GM23338 (cell line): Measurements from ENCODE around the gene CPNE5. TPM values are rescaled to one million over a fixed set of nuclear protein-coding genes. Genes with fewer than 3 reads are reported as not detected.

Source experiments
- ATAC-seq: fragments of 200-7000 bp; cut with Tn5 transposase; 3 replicates; pipeline ENCODE4 v1.9.1; 2020
- DNase-seq: peaks from one replicate; pipeline ENCODE4 v3.0.0-alpha.2; 2015; ENCODE audit warnings: low spot score
- H2AFZ ChIP-seq: fragments of 200-600 bp; sonication (generic); 2 replicates; pipeline ENCODE4 v1.8.0; 2016; ENCODE audit warnings: antibody characterized with exemption, mild to moderate bottlenecking, moderate library complexity
- H3F3A ChIP-seq: fragments of 200-600 bp; sonication (generic); replicated peaks from 2 replicates; pipeline ENCODE4 v1.8.0; 2017; ENCODE audit warnings: antibody characterized with exemption, mixed run types, low read depth
- H3K27ac ChIP-seq: fragments of 200-600 bp; sonication (generic); 2 replicates; pipeline ENCODE4 v1.6.1; 2016; ENCODE audit warnings: low read depth
- H3K27me3 ChIP-seq: fragments of 200-600 bp; sonication (generic); 2 replicates; pipeline ENCODE4 v1.8.0; 2016; ENCODE audit warnings: mild to moderate bottlenecking, mixed run types, moderate library complexity; ENCODE audit not compliant: insufficient read depth
- H3K36me3 ChIP-seq: fragments of 200-600 bp; sonication (generic); 2 replicates; pipeline ENCODE4 v1.8.0; 2016; ENCODE audit warnings: mild to moderate bottlenecking; ENCODE audit not compliant: insufficient read depth
- H3K4me1 ChIP-seq: fragments of 200-600 bp; sonication (generic); 2 replicates; pipeline ENCODE4 v1.8.0; 2016; ENCODE audit warnings: mild to moderate bottlenecking, moderate library complexity; ENCODE audit not compliant: insufficient read depth
- H3K4me2 ChIP-seq: fragments of 200-600 bp; sonication (generic); 2 replicates; pipeline ENCODE4 v1.7.1; 2017; ENCODE audit warnings: mixed run types
- H3K4me3 ChIP-seq: fragments of 200-600 bp; sonication (generic); 2 replicates; pipeline ENCODE4 v1.6.1; 2016; ENCODE audit warnings: mixed run types
- H3K79me2 ChIP-seq: fragments of 200-600 bp; sonication (generic); replicated peaks from 2 replicates; pipeline ENCODE4 v1.8.0; 2017; ENCODE audit warnings: mild to moderate bottlenecking; ENCODE audit not compliant: insufficient read depth
- H3K9me2 ChIP-seq: fragments of 200-600 bp; sonication (generic); 2 replicates; pipeline ENCODE4 v1.8.0; 2017; ENCODE audit not compliant: insufficient read depth
- H4K20me1 ChIP-seq: fragments of 200-600 bp; sonication (generic); replicated peaks from 2 replicates; pipeline ENCODE4 v1.8.0; 2017; ENCODE audit warnings: mild to moderate bottlenecking; ENCODE audit not compliant: insufficient read depth
- H3K27ac Mint-ChIP-seq: 2 replicates; pipeline ENCODE4 v1.8.0; 2020; ENCODE audit warnings: inconsistent platforms, mild to moderate bottlenecking, moderate library complexity, mixed read lengths
- H3K27me3 Mint-ChIP-seq: 3 replicates; pipeline ENCODE4 v1.8.0; 2022; ENCODE audit warnings: low read depth, mild to moderate bottlenecking, moderate library complexity, mixed read lengths, inconsistent platforms; ENCODE audit not compliant: insufficient read depth, poor library complexity
- H3K36me3 Mint-ChIP-seq: 3 replicates; pipeline ENCODE4 v1.8.0; 2021; ENCODE audit warnings: low read depth, mild to moderate bottlenecking, inconsistent platforms, moderate library complexity, mixed read lengths
- H3K4me1 Mint-ChIP-seq: 3 replicates; pipeline ENCODE4 v1.8.0; 2020; ENCODE audit warnings: mild to moderate bottlenecking, inconsistent platforms, mixed read lengths
- H3K4me3 Mint-ChIP-seq: 3 replicates; pipeline ENCODE4 v1.8.0; 2021; ENCODE audit warnings: moderate library complexity, mild to moderate bottlenecking, inconsistent platforms, mixed read lengths
- H3K9me3 Mint-ChIP-seq: 3 replicates; pipeline ENCODE4 v1.8.0; 2020; ENCODE audit warnings: moderate library complexity, mild to moderate bottlenecking, inconsistent platforms, mixed read lengths
- CREB1 ChIP-seq: fragments of 250-450 bp; sonication (Bioruptor Pico); IDR thresholded peaks from 2 replicates; pipeline ENCODE4 v1.5.0; 2020; ENCODE audit warnings: low read depth, mild to moderate bottlenecking, moderate library complexity
- CTCF ChIP-seq, 2 experiments: fragments of 200-600 bp in 1 of 2; sonication (generic) in 1 of 2; conservative IDR thresholded peaks; 2 replicates each; pipeline versions ENCODE4 v1.5.1 to v1.6.1; 2016 to 2017; ENCODE audit warnings: antibody characterized with exemption in 2 of 2, low read depth in 2 of 2, mild to moderate bottlenecking in 2 of 2, moderate library complexity in 1 of 2
- ETS1 ChIP-seq: IDR thresholded peaks from 2 replicates; pipeline ENCODE4 v1.6.1; 2016; ENCODE audit warnings: antibody characterized with exemption
- EZH2 ChIP-seq: fragments of 200-600 bp; sonication (generic); IDR thresholded peaks from one replicate; pipeline ENCODE4 v1.8.0; 2017; ENCODE audit warnings: antibody characterized with exemption, mild to moderate bottlenecking, low read depth; ENCODE audit not compliant: unreplicated experiment
- EZH2phosphoT487 ChIP-seq: fragments of 200-600 bp; sonication (generic); IDR thresholded peaks from one replicate; pipeline ENCODE4 v1.8.1; 2018; ENCODE audit warnings: antibody characterized with exemption; ENCODE audit not compliant: unreplicated experiment
- JUNB ChIP-seq: IDR thresholded peaks from one replicate; pipeline ENCODE4 v1.6.1; 2016; ENCODE audit warnings: antibody characterized with exemption; ENCODE audit not compliant: unreplicated experiment
- POLR2AphosphoS5 ChIP-seq: IDR thresholded peaks from 2 replicates; pipeline ENCODE4 v1.6.1; 2016; ENCODE audit warnings: antibody characterized with exemption, low read depth
- ZNF114 ChIP-seq: fragments of 250-450 bp; sonication (Bioruptor Pico); IDR thresholded peaks from 2 replicates; pipeline ENCODE4 v1.5.0; 2020; ENCODE audit warnings: mild to moderate bottlenecking, moderate library complexity
- ZNF331 ChIP-seq: fragments of 250-450 bp; sonication (Bioruptor Pico); IDR thresholded peaks from 2 replicates; pipeline ENCODE4 v1.5.0; 2020; ENCODE audit warnings: low read depth, mild to moderate bottlenecking, moderate library complexity
- ZNF462 ChIP-seq: fragments of 250-450 bp; sonication (Bioruptor Pico); IDR thresholded peaks from 2 replicates; pipeline ENCODE4 v1.5.0; 2020; ENCODE audit warnings: mild to moderate bottlenecking, moderate library complexity
- polyA plus RNA-seq: library from polyadenylated mRNA; unstranded; fragments of >200 nt; fragmentation: Nextera tagmentation; extraction: Ambion mirVana; gene quantifications from 2 replicates; pipeline ENCODE4 v1.2.1, GENCODE V29; 2016
- total RNA-seq: library from RNA; depleted of rRNA; stranded (reverse); fragments of >200 nt; shearing (Covaris generic); gene quantifications from 2 replicates; pipeline ENCODE4 v1.2.3, GENCODE V29; 2014

Gene CPNE5
- total and polyA plus RNA-seq, 2 experiments from 2014 or later, result 0.14 to 0.42 TPM

GRCh38 chr6:36757943-36758508, 81.2 kb downstream of the CPNE5 start (continued):
- no peak for TF ChIP-seq ZNF462 (CRISPR knock-in tag)
- TF ChIP-seq ZNF114, result no peak
- TF ChIP-seq JUNB, result no peak
- no peak for TF ChIP-seq ETS1
- TF ChIP-seq EZH2, result no peak
- no peak for TF ChIP-seq CREB1

GRCh38 chr6:36757206-36757605, 82.0 kb downstream of the CPNE5 start:
- no peak for ATAC-seq
- Mint-ChIP-seq H3K4me3 (no peak overlapping the region; the same call in 2 of the 3 replicates), H3K9me3 (no peaks in the 10 kb centered on the region), H3K4me1 (peaks cover 13% of the 10 kb centered on the region), H3K27me3 (peaks cover 16% of the 10 kb centered on the region), H3K36me3 (no peaks in the 10 kb centered on the region), H3K27ac (no peak overlapping the region)
- Histone ChIP-seq H3K79me2 (no peaks in the 10 kb centered on the region), H3K4me2 (no peak overlapping the region), H3K27ac (no peak overlapping the region), H3K4me1 (no peaks in the 10 kb centered on the region), H2AFZ (no peak overlapping the region), H4K20me1 (no peaks in the 10 kb centered on the region), H3K27me3 (no peaks in the 10 kb centered on the region), H3F3A (no peaks in the 10 kb centered on the region), H3K4me3 (no peak overlapping the region), H3K36me3 (no peaks in the 10 kb centered on the region), H3K9me2 (no peaks in the 10 kb centered on the region)
- DNase-seq, result no peak
- TF ChIP-seq POLR2AphosphoS5 (no peak), CREB1 (no peak), ZNF331 (CRISPR knock-in tag) (no peak), CTCF (conservative IDR thresholded peaks at IDR 0.05; ENCODE audit: low read depth in 2 of 2) (no peak), EZH2 (no peak), EZH2phosphoT487 (no peak)
